Neutrophil (primary cell): ENCODE data around the gene CAVIN3.

Experiments used
- H3K27ac ChIP-seq: fragments of 200-600 bp; sonication (generic); 2 replicates; pipeline ENCODE4 v1.5.1; 2016; ENCODE audit warnings: mild to moderate bottlenecking, moderate library complexity
- H3K27me3 ChIP-seq: fragments of 200-600 bp; sonication (generic); 2 replicates; pipeline ENCODE4 v1.6.0; 2016; ENCODE audit warnings: mild to moderate bottlenecking
- H3K36me3 ChIP-seq: fragments of 200-600 bp; sonication (generic); 2 replicates; pipeline ENCODE4 v1.5.1; 2017
- H3K4me1 ChIP-seq, 2 experiments: fragments of 200-600 bp in 1 of 2; sonication (generic) in 1 of 2; 1 replicate in 1 of 2; 2 replicates in 1 of 2; pipeline versions ENCODE4 v1.5.1 to v1.6.1; 2013 to 2016; ENCODE audit warnings: low read depth in 1 of 2, low read length in 1 of 2, mild to moderate bottlenecking in 1 of 2, moderate library complexity in 1 of 2; ENCODE audit not compliant: control insufficient read depth in 1 of 2, insufficient read depth in 1 of 2
- H3K4me3 ChIP-seq, 2 experiments: fragments of 200-600 bp in 1 of 2; sonication (generic) in 1 of 2; 1 replicate in 1 of 2; 2 replicates in 1 of 2; pipeline ENCODE4 v1.5.1; 2013 to 2016; ENCODE audit warnings: low read depth in 1 of 2, low read length in 1 of 2, mild to moderate bottlenecking in 1 of 2, moderate library complexity in 1 of 2
- H3K9me3 ChIP-seq: fragments of 200-600 bp; sonication (generic); 2 replicates; pipeline ENCODE4 v1.5.1; 2016
- TF ChIP-seq, protein P1 (sequence below): fragments of 200-600 bp; sonication (generic); IDR thresholded peaks from 2 replicates; pipeline ENCODE4 v1.5.1; 2016; ENCODE audit warnings: antibody characterized with exemption

Gene CAVIN3

DNA sequence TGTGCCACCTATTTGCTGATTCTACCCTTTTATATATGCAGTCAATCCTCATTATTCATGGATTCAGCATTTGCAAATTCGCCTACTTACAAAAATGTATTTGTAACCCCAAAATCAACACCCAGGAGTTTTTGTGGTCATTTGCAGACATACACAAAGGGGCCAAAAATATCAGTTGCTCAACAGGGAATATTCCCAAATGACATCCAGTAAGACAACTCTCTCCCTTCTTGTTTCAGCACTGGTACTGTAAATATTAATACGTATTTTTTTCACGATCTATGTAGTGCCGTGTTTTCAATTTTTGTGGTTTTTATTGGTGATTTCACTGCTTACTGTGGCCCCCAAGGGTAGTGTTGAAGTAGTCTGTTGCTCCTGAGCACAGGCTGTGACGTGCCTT is 11.8 kb upstream of the CAVIN3 start:
- H3K4me3 ChIP-seq, result no peak overlapping the region
- H3K4me1 ChIP-seq, result no peaks in the 10 kb centered on the region
- no peak overlapping the region for H3K27ac ChIP-seq
- no peaks in the 10 kb centered on the region for H3K36me3 ChIP-seq
- H3K9me3 ChIP-seq, result no peaks in the 10 kb centered on the region
- peaks cover 78% of the 10 kb centered on the region for H3K27me3 ChIP-seq
- TF ChIP-seq, protein P1, sequence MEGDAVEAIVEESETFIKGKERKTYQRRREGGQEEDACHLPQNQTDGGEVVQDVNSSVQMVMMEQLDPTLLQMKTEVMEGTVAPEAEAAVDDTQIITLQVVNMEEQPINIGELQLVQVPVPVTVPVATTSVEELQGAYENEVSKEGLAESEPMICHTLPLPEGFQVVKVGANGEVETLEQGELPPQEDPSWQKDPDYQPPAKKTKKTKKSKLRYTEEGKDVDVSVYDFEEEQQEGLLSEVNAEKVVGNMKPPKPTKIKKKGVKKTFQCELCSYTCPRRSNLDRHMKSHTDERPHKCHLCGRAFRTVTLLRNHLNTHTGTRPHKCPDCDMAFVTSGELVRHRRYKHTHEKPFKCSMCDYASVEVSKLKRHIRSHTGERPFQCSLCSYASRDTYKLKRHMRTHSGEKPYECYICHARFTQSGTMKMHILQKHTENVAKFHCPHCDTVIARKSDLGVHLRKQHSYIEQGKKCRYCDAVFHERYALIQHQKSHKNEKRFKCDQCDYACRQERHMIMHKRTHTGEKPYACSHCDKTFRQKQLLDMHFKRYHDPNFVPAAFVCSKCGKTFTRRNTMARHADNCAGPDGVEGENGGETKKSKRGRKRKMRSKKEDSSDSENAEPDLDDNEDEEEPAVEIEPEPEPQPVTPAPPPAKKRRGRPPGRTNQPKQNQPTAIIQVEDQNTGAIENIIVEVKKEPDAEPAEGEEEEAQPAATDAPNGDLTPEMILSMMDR, result no peak

DNA sequence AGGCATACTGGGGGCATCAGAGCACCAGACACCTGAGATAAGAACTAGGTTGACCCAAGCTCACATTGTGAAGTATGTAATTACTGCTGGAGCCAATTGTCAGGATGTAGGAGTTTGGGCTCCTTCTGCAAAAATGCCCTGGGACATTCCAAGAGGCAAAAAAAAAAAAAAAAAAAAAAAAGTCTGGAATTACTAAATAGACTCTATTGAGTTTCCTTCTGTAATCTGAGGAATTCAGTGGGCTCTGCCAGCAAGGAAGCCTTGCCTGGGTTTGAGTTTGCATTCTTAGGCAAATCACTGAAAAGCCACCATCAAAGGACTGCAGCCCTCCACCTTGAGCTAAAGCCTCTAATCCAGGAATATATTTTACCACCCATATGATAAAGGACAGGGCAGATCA is 8.0 kb upstream of the CAVIN3 start:
- Histone ChIP-seq H3K27ac (no peak overlapping the region), H3K36me3 (no peaks in the 10 kb centered on the region), H3K27me3 (peaks cover 86% of the 10 kb centered on the region), H3K9me3 (no peaks in the 10 kb centered on the region), H3K4me3 (no peak overlapping the region), H3K4me1 (no peaks in the 10 kb centered on the region)
- TF ChIP-seq, protein P1, result no peak

DNA sequence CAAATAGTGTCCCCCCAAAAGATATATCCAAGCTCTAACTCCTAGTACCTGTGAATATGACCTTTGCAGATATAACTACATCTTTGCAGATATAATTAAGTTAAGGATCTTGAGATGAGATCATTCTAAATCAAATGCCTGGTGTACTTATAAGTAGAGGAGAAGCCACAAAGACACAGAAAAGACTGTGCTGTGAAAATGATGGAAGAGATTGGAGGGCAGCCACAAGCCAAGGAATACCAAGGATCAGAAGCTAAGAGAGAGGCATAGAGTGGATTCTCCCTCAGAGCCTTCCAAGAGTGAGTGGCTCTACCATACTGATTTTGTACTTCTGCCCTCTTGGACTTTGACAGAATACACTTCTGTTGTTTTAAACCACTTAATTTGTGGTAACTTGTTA is 7.5 kb upstream of the CAVIN3 start:
- Histone ChIP-seq H3K4me3 (no peak overlapping the region), H3K4me1 (no peaks in the 10 kb centered on the region), H3K27me3 (peaks cover 86% of the 10 kb centered on the region), H3K9me3 (no peaks in the 10 kb centered on the region), H3K27ac (no peak overlapping the region), H3K36me3 (no peaks in the 10 kb centered on the region)
- TF ChIP-seq, protein P1, result no peak

DNA sequence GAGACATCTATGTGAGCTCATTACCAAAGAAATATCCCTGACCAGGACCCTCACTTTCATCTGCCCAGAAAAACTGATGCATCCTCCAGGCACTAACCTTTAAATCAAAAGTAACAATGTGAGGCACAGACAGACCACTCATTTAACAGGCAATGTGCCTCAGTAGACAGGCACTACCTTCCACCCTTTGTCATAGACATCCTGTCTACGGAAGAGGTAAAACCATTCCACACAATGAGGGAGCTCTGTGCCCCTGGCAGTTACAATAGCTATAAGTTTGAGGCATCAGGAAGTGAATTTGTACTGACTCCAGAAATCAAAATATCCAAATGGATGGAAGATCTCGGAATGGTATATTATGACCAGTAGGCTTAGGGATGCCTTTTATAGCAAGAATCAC is 6.7 kb upstream of the CAVIN3 start:
- no peaks in the 10 kb centered on the region for H3K4me1 ChIP-seq
- no peaks in the 10 kb centered on the region for H3K9me3 ChIP-seq
- TF ChIP-seq, protein P1, result no peak
- H3K36me3 ChIP-seq, result no peaks in the 10 kb centered on the region
- H3K27ac ChIP-seq, result no peak overlapping the region
- peaks cover 86% of the 10 kb centered on the region for H3K27me3 ChIP-seq
- H3K4me3 ChIP-seq, result no peak overlapping the region

DNA sequence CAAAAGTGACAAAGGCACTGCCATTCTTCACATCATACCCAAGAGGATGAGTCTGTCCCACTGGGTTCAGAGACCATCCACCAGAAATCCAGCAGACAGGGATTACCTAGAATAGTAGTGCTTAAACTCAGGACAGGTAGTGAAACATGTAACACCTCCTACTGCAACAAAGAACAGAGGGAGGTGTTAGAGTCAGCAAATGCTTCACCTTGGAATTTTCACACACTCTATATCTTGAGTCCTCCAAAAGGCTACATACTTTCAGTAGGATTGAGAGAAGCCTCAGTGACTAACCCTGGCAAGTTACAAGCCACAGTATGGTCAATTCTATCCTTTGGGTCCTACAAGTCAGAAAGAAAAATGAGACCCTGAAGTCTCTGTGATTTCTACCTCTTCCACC is 6.0 kb upstream of the CAVIN3 start:
- H3K27me3 ChIP-seq, result peaks cover 86% of the 10 kb centered on the region
- H3K9me3 ChIP-seq, result no peaks in the 10 kb centered on the region
- H3K4me3 ChIP-seq, result no peak overlapping the region
- no peaks in the 10 kb centered on the region for H3K36me3 ChIP-seq
- no peak overlapping the region for H3K27ac ChIP-seq
- no peaks in the 10 kb centered on the region for H3K4me1 ChIP-seq
- TF ChIP-seq, protein P1, result no peak
